ENCODE measurements around the gene CCDC150.
"Not testable (repeated sequence)": the region's sequence is repeated elsewhere in the genome, so short reads cannot be mapped to it uniquely, and the experiment has no call there.

CCDC150 gene

GRCh38 chr2:196639180-196640030 lies at the start of gene CCDC150:
Gene CCDC150 (plus strand): TSS chr2:196639715. CDS start chr2:196639767, 52 bp downstream.
- peak; percentile 32 to 97 (median 88) for DNase-seq

GRCh38 chr2:196590286-196590685 lies 49.2 kb upstream of the CCDC150 start:
- DNase-seq, result no peak

- DNase-seq, result no peak
These were observed 48.5 kb upstream of the CCDC150 start for GRCh38 chr2:196591004-196591403.

GRCh38 chr2:196591621-196592022 lies 47.9 kb upstream of the CCDC150 start:
- DNase-seq, result peak in 6 of 56 donors; percentile 5 to 40 (median 15)

GRCh38 chr2:196592331-196592910 lies 47.1 kb upstream of the CCDC150 start:
- peak in 34 of 56 donors; percentile 5 to 78 (median 54) for DNase-seq

GRCh38 chr2:196592911-196593881 lies 46.3 kb upstream of the CCDC150 start, which contains the start of gene HECW2:
Gene HECW2 (minus strand): TSS chr2:196593554.
- DNase-seq, result peak in 50 of 56 donors; percentile 12 to 83 (median 59)

GRCh38 chr2:196594158-196594557 lies 45.4 kb upstream of the CCDC150 start:
- DNase-seq, result peak in 49 of 56 donors; percentile 8 to 85 (median 57)

GRCh38 chr2:196597531-196597930 lies 42.0 kb upstream of the CCDC150 start:
- no peak for DNase-seq

- no peak for DNase-seq
These were observed 41.1 kb upstream of the CCDC150 start for GRCh38 chr2:196598412-196598811.

GRCh38 chr2:196598846-196599245 lies 40.7 kb upstream of the CCDC150 start:
- no peak for DNase-seq

GRCh38 chr2:196601430-196602306 lies 37.8 kb upstream of the CCDC150 start:
- DNase-seq, result no peak

- DNase-seq, result no peak
These were observed 35.3 kb upstream of the CCDC150 start for GRCh38 chr2:196604196-196604595.

- DNase-seq, result no peak
These were observed 33.0 kb upstream of the CCDC150 start for GRCh38 chr2:196606516-196606915.

GRCh38 chr2:196607073-196607472 lies 32.4 kb upstream of the CCDC150 start:
- DNase-seq, result no peak

- not testable (repeated sequence) for DNase-seq
These were observed 31.6 kb upstream of the CCDC150 start for GRCh38 chr2:196607896-196608295.

- DNase-seq, result no peak
These were observed 29.7 kb upstream of the CCDC150 start for GRCh38 chr2:196609806-196610205.

GRCh38 chr2:196610796-196611195 lies 28.7 kb upstream of the CCDC150 start:
- DNase-seq, result no peak

GRCh38 chr2:196613302-196613701 lies 26.2 kb upstream of the CCDC150 start:
- DNase-seq, result no peak

- DNase-seq, result no peak
These were observed 22.1 kb upstream of the CCDC150 start for GRCh38 chr2:196617430-196617829.

GRCh38 chr2:196618661-196619060 lies 20.9 kb upstream of the CCDC150 start:
- DNase-seq, result no peak
